ENCODE data around the gene SELENOF. TPM values are rescaled to one million over a fixed set of nuclear protein-coding genes. Genes with fewer than 3 reads are reported as not detected.
A peak's percentile ranks its signal among the peaks of the same experiment; 100 is the strongest.

The SELENOF gene
- total and polyA plus RNA-seq, 4 donors: 194 to 232 (median 200) TPM

GRCh38 chr1:86852782-86853408 lies 61.0 kb downstream of the SELENOF start:
- no peaks in the 10 kb centered on the region for H3K9me3 ChIP-seq (ENCODE audit: control insufficient read depth, insufficient read depth, low read length)
- no peak for DNase-seq (ENCODE audit: low read depth in 4 of 6, low spot score in 6 of 6)
- 90% methylated on average over 2 of the region's 7 CpGs for WGBS (ENCODE audit: insufficient coverage)
- no peaks in the 10 kb centered on the region for H3K27me3 ChIP-seq (ENCODE audit: control insufficient read depth, insufficient read depth, low read length)
- no peaks in the 10 kb centered on the region for H3K4me1 ChIP-seq (ENCODE audit: control insufficient read depth, insufficient read depth, low read length)
- no peak overlapping the region for H3K4me3 ChIP-seq (ENCODE audit: low read depth, low read length)
- no peak overlapping the region for H3K27ac ChIP-seq (ENCODE audit: low read depth, low read length)
- H3K36me3 ChIP-seq (ENCODE audit: control insufficient read depth, insufficient read depth, low read length): no peaks in the 10 kb centered on the region

GRCh38 chr1:86852289-86852688 lies 61.6 kb downstream of the SELENOF start:
- H3K4me1 ChIP-seq (ENCODE audit: control insufficient read depth, insufficient read depth, low read length): no peaks in the 10 kb centered on the region

GRCh38 chr1:86849756-86850155 lies 64.2 kb downstream of the SELENOF start:
- Histone ChIP-seq H3K4me1 (ENCODE audit: control insufficient read depth, insufficient read depth, low read length) (no peaks in the 10 kb centered on the region), H3K9me3 (ENCODE audit: control insufficient read depth, insufficient read depth, low read length) (no peaks in the 10 kb centered on the region), H3K36me3 (ENCODE audit: control insufficient read depth, insufficient read depth, low read length) (no peaks in the 10 kb centered on the region), H3K27me3 (ENCODE audit: control insufficient read depth, insufficient read depth, low read length) (no peaks in the 10 kb centered on the region), H3K27ac (ENCODE audit: low read depth, low read length) (no peak overlapping the region), H3K4me3 (ENCODE audit: low read depth, low read length) (no peak overlapping the region)
- DNase-seq (ENCODE audit: low read depth in 4 of 6, low spot score in 6 of 6): no peak
- WGBS (ENCODE audit: insufficient coverage): 100% methylated on average over 2 of the region's 3 CpGs

More at GRCh38 chr1:86852289-86852688, 61.6 kb downstream of the SELENOF start:
- Histone ChIP-seq H3K27ac (ENCODE audit: low read depth, low read length) (no peak overlapping the region), H3K36me3 (ENCODE audit: control insufficient read depth, insufficient read depth, low read length) (no peaks in the 10 kb centered on the region), H3K27me3 (ENCODE audit: control insufficient read depth, insufficient read depth, low read length) (no peaks in the 10 kb centered on the region), H3K4me3 (ENCODE audit: low read depth, low read length) (no peak overlapping the region), H3K9me3 (ENCODE audit: control insufficient read depth, insufficient read depth, low read length) (no peaks in the 10 kb centered on the region)
- 91% methylated on average over 8 of the region's 9 CpGs for WGBS (ENCODE audit: insufficient coverage)
- no peak for DNase-seq (ENCODE audit: low read depth in 4 of 6, low spot score in 6 of 6)

- Histone ChIP-seq H3K36me3 (ENCODE audit: control insufficient read depth, insufficient read depth, low read length) (no peaks in the 10 kb centered on the region), H3K27me3 (ENCODE audit: control insufficient read depth, insufficient read depth, low read length) (no peaks in the 10 kb centered on the region), H3K27ac (ENCODE audit: low read depth, low read length) (no peak overlapping the region), H3K4me3 (ENCODE audit: low read depth, low read length) (no peak overlapping the region), H3K4me1 (ENCODE audit: control insufficient read depth, insufficient read depth, low read length) (no peaks in the 10 kb centered on the region), H3K9me3 (ENCODE audit: control insufficient read depth, insufficient read depth, low read length) (no peaks in the 10 kb centered on the region)
- no CpG with 5 or more reads among the region's 2 CpGs for WGBS (ENCODE audit: insufficient coverage)
- no peak for DNase-seq (ENCODE audit: low read depth in 4 of 6, low spot score in 6 of 6)
These were observed 65.3 kb downstream of the SELENOF start for GRCh38 chr1:86848654-86849053.

GRCh38 chr1:86846164-86846647 lies 67.7 kb downstream of the SELENOF start:
- no peaks in the 10 kb centered on the region for H3K27me3 ChIP-seq (ENCODE audit: control insufficient read depth, insufficient read depth, low read length)
- H3K4me1 ChIP-seq (ENCODE audit: control insufficient read depth, insufficient read depth, low read length): no peaks in the 10 kb centered on the region
- no peaks in the 10 kb centered on the region for H3K36me3 ChIP-seq (ENCODE audit: control insufficient read depth, insufficient read depth, low read length)
- H3K27ac ChIP-seq (ENCODE audit: low read depth, low read length): no peak overlapping the region
- DNase-seq (ENCODE audit: low read depth in 4 of 6, low spot score in 6 of 6): no peak
- no peak overlapping the region for H3K4me3 ChIP-seq (ENCODE audit: low read depth, low read length)
- WGBS (ENCODE audit: insufficient coverage): no CpG with 5 or more reads among the region's 2 CpGs
- H3K9me3 ChIP-seq (ENCODE audit: control insufficient read depth, insufficient read depth, low read length): no peaks in the 10 kb centered on the region

- DNase-seq (ENCODE audit: low read depth in 4 of 6, low spot score in 6 of 6): no peak
- Histone ChIP-seq H3K9me3 (ENCODE audit: control insufficient read depth, insufficient read depth, low read length) (no peaks in the 10 kb centered on the region), H3K4me3 (ENCODE audit: low read depth, low read length) (no peak overlapping the region), H3K36me3 (ENCODE audit: control insufficient read depth, insufficient read depth, low read length) (no peaks in the 10 kb centered on the region), H3K27ac (ENCODE audit: low read depth, low read length) (no peak overlapping the region), H3K4me1 (ENCODE audit: control insufficient read depth, insufficient read depth, low read length) (no peaks in the 10 kb centered on the region), H3K27me3 (ENCODE audit: control insufficient read depth, insufficient read depth, low read length) (no peaks in the 10 kb centered on the region)
- WGBS (ENCODE audit: insufficient coverage): 89% methylated on average over 3 of the region's 3 CpGs
These were observed 68.4 kb downstream of the SELENOF start for GRCh38 chr1:86845514-86845913.

- no peak for DNase-seq (ENCODE audit: low read depth in 4 of 6, low spot score in 6 of 6)
- H3K4me1 ChIP-seq (ENCODE audit: control insufficient read depth, insufficient read depth, low read length): no peaks in the 10 kb centered on the region
- no CpG with 5 or more reads among the region's 1 CpG for WGBS (ENCODE audit: insufficient coverage)
- no peaks in the 10 kb centered on the region for H3K9me3 ChIP-seq (ENCODE audit: control insufficient read depth, insufficient read depth, low read length)
- H3K36me3 ChIP-seq (ENCODE audit: control insufficient read depth, insufficient read depth, low read length): no peaks in the 10 kb centered on the region
- H3K4me3 ChIP-seq (ENCODE audit: low read depth, low read length): no peak overlapping the region
- no peak overlapping the region for H3K27ac ChIP-seq (ENCODE audit: low read depth, low read length)
- no peaks in the 10 kb centered on the region for H3K27me3 ChIP-seq (ENCODE audit: control insufficient read depth, insufficient read depth, low read length)
These were observed 72.8 kb downstream of the SELENOF start for GRCh38 chr1:86841116-86841515.

- H3K4me1 ChIP-seq (ENCODE audit: control insufficient read depth, insufficient read depth, low read length): peaks cover 4% of the 10 kb centered on the region
- H3K4me3 ChIP-seq (ENCODE audit: low read depth, low read length): no peak overlapping the region
- H3K27ac ChIP-seq (ENCODE audit: low read depth, low read length): no peak overlapping the region
- H3K36me3 ChIP-seq (ENCODE audit: control insufficient read depth, insufficient read depth, low read length): no peaks in the 10 kb centered on the region
- no peaks in the 10 kb centered on the region for H3K27me3 ChIP-seq (ENCODE audit: control insufficient read depth, insufficient read depth, low read length)
- 58% methylated on average over 14 of the region's 17 CpGs for WGBS (ENCODE audit: insufficient coverage)
- H3K9me3 ChIP-seq (ENCODE audit: control insufficient read depth, insufficient read depth, low read length): no peaks in the 10 kb centered on the region
- peak; percentile 5 to 87 (median 50) for DNase-seq (ENCODE audit: low read depth in 4 of 6, low spot score in 6 of 6)
These were observed 80.3 kb downstream of the SELENOF start for GRCh38 chr1:86833461-86834215.

- H3K4me1 ChIP-seq (ENCODE audit: control insufficient read depth, insufficient read depth, low read length): peaks cover 4% of the 10 kb centered on the region
- no peak overlapping the region for H3K4me3 ChIP-seq (ENCODE audit: low read depth, low read length)
- H3K27ac ChIP-seq (ENCODE audit: low read depth, low read length): no peak overlapping the region
- DNase-seq (ENCODE audit: low read depth in 4 of 6, low spot score in 6 of 6): no peak
- 100% methylated on average over 1 of the region's 1 CpG for WGBS (ENCODE audit: insufficient coverage)
- no peaks in the 10 kb centered on the region for H3K36me3 ChIP-seq (ENCODE audit: control insufficient read depth, insufficient read depth, low read length)
- no peaks in the 10 kb centered on the region for H3K9me3 ChIP-seq (ENCODE audit: control insufficient read depth, insufficient read depth, low read length)
- no peaks in the 10 kb centered on the region for H3K27me3 ChIP-seq (ENCODE audit: control insufficient read depth, insufficient read depth, low read length)
These were observed 81.5 kb downstream of the SELENOF start for GRCh38 chr1:86832433-86832832.

- H3K4me3 ChIP-seq (ENCODE audit: low read depth, low read length): no peak overlapping the region
- H3K4me1 ChIP-seq (ENCODE audit: control insufficient read depth, insufficient read depth, low read length): peaks cover 4% of the 10 kb centered on the region
- H3K27me3 ChIP-seq (ENCODE audit: control insufficient read depth, insufficient read depth, low read length): no peaks in the 10 kb centered on the region
- H3K36me3 ChIP-seq (ENCODE audit: control insufficient read depth, insufficient read depth, low read length): no peaks in the 10 kb centered on the region
- DNase-seq (ENCODE audit: low read depth in 4 of 6, low spot score in 6 of 6): no peak
- WGBS (ENCODE audit: insufficient coverage): 94% methylated on average over 2 of the region's 3 CpGs
- no peak overlapping the region for H3K27ac ChIP-seq (ENCODE audit: low read depth, low read length)
- H3K9me3 ChIP-seq (ENCODE audit: control insufficient read depth, insufficient read depth, low read length): no peaks in the 10 kb centered on the region
These were observed 84.6 kb downstream of the SELENOF start for GRCh38 chr1:86829321-86829720.
